ENCODE results near the gene STK39. TPM values are rescaled to one million over a fixed set of nuclear protein-coding genes. Genes with fewer than 3 reads are reported as not detected.

STK39 gene
- total RNA-seq, 4 donors from 2014 or later = 6.4 to 9.0 (median 6.7) TPM

DNA sequence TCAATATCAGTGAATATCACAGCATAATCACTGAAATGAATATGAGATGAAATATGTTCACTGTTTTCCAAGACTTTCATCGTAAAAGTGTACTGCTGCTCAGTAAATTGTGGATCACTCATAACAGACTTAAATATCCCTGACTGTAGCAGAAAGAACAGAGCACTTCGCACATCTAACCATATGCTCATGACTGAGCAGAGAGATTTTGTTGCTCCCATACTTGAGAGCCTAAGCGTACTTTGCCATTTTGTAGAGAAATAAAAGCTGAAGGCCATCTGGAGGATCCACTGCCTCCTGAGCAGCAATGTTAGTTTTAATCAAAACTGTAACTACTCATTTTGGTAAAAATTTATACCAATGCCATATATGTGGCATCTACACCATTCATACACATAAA lies 243.5 kb downstream of the STK39 start:
- WGBS, 2 donors = 97 to 98% methylated on average over 3 of the region's 3 CpGs

DNA sequence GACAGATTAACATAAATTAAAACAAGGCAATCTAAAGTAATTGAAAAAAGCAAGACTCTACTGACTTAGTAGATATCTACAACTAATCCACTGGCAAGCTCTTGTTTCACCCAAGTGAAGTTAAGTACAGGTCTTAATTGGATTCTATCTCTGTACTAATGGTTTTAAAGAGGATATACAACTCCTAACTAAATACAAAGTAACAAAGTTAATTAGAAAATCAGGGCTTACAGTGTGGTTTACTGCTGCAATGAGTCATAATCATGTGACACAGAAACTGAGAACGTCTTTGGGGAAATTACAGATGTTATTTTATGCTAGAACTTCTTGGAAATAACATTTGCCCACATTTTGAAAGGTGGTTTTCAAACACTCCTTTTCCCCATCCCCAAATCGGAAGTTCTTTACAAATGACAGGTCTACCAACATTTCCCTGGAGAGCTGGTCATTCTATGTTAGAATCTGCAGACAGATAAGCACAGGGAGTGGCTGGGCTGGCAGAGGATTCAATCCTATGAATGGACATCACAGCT lies 245.3 kb downstream of the STK39 start:
- TF ChIP-seq, protein P1, sequence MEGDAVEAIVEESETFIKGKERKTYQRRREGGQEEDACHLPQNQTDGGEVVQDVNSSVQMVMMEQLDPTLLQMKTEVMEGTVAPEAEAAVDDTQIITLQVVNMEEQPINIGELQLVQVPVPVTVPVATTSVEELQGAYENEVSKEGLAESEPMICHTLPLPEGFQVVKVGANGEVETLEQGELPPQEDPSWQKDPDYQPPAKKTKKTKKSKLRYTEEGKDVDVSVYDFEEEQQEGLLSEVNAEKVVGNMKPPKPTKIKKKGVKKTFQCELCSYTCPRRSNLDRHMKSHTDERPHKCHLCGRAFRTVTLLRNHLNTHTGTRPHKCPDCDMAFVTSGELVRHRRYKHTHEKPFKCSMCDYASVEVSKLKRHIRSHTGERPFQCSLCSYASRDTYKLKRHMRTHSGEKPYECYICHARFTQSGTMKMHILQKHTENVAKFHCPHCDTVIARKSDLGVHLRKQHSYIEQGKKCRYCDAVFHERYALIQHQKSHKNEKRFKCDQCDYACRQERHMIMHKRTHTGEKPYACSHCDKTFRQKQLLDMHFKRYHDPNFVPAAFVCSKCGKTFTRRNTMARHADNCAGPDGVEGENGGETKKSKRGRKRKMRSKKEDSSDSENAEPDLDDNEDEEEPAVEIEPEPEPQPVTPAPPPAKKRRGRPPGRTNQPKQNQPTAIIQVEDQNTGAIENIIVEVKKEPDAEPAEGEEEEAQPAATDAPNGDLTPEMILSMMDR (IDR thresholded peaks at IDR 0.05) = no peak
- no peak for TF ChIP-seq POLR2A (IDR thresholded peaks at IDR 0.05)
- no peaks in the 10 kb centered on the region for H3K27me3 ChIP-seq
- no peaks in the 10 kb centered on the region for H3K9me3 ChIP-seq
- H3K4me1 ChIP-seq = no peaks in the 10 kb centered on the region
- WGBS, 2 donors = 67 to 77% methylated on average over 2 of the region's 2 CpGs
- no peak for DNase-seq
- H3K36me3 ChIP-seq = no peaks in the 10 kb centered on the region
- no peak overlapping the region for H3K4me3 ChIP-seq (replicated peaks in 1 of 3)
- no peak overlapping the region for H3K27ac ChIP-seq
- intact Hi-C loops (cut with DNase I) = no loop called here

More for the DNA sequence above, 243.5 kb downstream of the STK39 start:
- Histone ChIP-seq H3K36me3 (no peaks in the 10 kb centered on the region), H3K27me3 (no peaks in the 10 kb centered on the region), H3K27ac (no peak overlapping the region), H3K4me1 (no peaks in the 10 kb centered on the region), H3K9me3 (no peaks in the 10 kb centered on the region), H3K4me3 (replicated peaks in 1 of 3) (no peak overlapping the region)
- intact Hi-C loops (cut with DNase I) = no loop called here
- TF ChIP-seq POLR2A (IDR thresholded peaks at IDR 0.05) = no peak
- TF ChIP-seq, protein P1 (IDR thresholded peaks at IDR 0.05) = no peak
- DNase-seq = no peak

DNA sequence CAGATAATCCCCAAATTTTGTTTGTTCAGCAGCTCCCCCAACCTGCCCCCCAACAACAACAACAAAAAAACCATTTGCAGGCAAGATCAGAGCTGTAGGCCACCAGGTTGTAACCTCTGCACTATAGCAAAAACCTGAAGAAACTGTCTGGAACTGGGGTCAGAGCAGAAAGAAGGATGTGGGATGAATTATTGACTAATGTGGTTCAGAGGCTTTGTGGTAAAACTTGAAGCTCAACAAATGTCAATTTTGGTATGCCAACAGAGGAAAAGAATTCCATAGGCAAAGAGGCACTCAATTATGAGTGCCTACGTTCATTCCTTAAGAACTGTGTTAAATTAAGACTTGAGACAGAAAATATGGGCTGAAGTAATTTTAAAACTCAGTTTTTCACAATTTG lies 255.1 kb downstream of the STK39 start:
- H3K4me1 ChIP-seq = no peaks in the 10 kb centered on the region
- no peaks in the 10 kb centered on the region for H3K36me3 ChIP-seq
- DNase-seq = no peak
- WGBS, 2 donors = 95 to 96% methylated on average over 1 of the region's 1 CpG
- H3K27me3 ChIP-seq = no peaks in the 10 kb centered on the region
- no peak overlapping the region for H3K4me3 ChIP-seq (replicated peaks in 1 of 3)
- H3K27ac ChIP-seq = no peak overlapping the region
- H3K9me3 ChIP-seq = no peaks in the 10 kb centered on the region
- intact Hi-C loops (cut with DNase I) = no loop called here
- TF ChIP-seq POLR2A (IDR thresholded peaks at IDR 0.05) = no peak
- TF ChIP-seq, protein P1 (IDR thresholded peaks at IDR 0.05) = no peak

DNA sequence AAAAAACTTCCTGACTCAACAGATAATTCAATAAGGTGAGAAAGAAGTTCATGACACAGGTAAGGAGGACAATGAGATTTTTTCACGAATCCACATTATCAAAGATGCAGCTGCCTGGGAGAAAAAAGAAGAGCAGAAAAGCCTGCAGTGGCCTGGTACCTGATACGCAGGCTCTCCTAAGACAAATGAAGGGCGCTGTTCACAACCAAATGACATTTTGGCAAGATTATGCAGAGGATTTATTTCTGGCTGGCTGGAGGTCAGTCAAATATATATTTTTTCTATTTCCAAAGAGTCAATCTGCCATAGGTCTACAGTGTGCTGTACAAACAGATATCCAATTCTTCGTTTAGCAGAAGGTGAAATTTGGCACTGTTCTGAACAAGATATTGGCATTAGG lies 257.3 kb downstream of the STK39 start:
- Histone ChIP-seq H3K27ac (no peak overlapping the region), H3K4me3 (replicated peaks in 1 of 3) (no peak overlapping the region), H3K4me1 (no peaks in the 10 kb centered on the region), H3K9me3 (no peaks in the 10 kb centered on the region), H3K27me3 (no peaks in the 10 kb centered on the region), H3K36me3 (no peaks in the 10 kb centered on the region)
- TF ChIP-seq, protein P1 (IDR thresholded peaks at IDR 0.05) = no peak
- intact Hi-C loops (cut with DNase I) = no loop called here
- DNase-seq = no peak
- WGBS, 2 donors = 88 to 92% methylated on average over 4 of the region's 4 CpGs

DNA sequence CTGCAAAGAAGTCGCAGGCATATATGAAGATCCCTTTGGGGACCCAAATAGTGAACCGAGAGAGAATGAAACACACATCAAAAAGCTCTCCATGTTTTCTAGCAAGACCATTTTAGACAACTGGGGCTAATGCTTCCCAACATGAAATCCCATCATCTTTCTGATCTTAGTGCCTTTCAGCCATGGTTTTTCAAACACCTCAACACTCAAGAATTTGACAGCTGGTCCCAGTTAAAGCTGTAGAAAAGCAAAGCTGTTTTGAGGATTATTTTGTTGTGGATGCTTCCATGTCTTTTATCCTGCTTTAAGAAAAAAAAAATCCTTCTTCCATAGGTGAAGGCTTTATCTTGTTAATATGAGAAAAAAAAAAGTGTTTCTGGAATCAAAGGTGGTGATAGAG lies 259.1 kb downstream of the STK39 start:
- no peak overlapping the region for H3K4me3 ChIP-seq (replicated peaks in 1 of 3)

More for the DNA sequence above, 259.1 kb downstream of the STK39 start:
- H3K4me1 ChIP-seq = no peaks in the 10 kb centered on the region
- WGBS, 2 donors = 90 to 92% methylated on average over 2 of the region's 2 CpGs
- TF ChIP-seq, protein P1 (IDR thresholded peaks at IDR 0.05) = no peak
- no peak for TF ChIP-seq POLR2A (IDR thresholded peaks at IDR 0.05)
- no peak for DNase-seq
- H3K27me3 ChIP-seq = no peaks in the 10 kb centered on the region
- H3K36me3 ChIP-seq = no peaks in the 10 kb centered on the region
- H3K9me3 ChIP-seq = no peaks in the 10 kb centered on the region
- intact Hi-C loops (cut with DNase I) = no loop called here
- H3K27ac ChIP-seq = no peak overlapping the region
